HG03175 (cell line): ENCODE measurements around the gene DHRS9.
"Not testable (repeated sequence)": the region's sequence is repeated elsewhere in the genome, so short reads cannot be mapped to it uniquely, and the experiment has no call there.

Experiments
- ATAC-seq: cut with Tn5 transposase; IDR thresholded peaks from one replicate; pipeline ENCODE4 v1.9.1; 2021; ENCODE audit warnings: mild to moderate bottlenecking, moderate library complexity; ENCODE audit not compliant: unreplicated experiment

DHRS9 gene

DNA sequence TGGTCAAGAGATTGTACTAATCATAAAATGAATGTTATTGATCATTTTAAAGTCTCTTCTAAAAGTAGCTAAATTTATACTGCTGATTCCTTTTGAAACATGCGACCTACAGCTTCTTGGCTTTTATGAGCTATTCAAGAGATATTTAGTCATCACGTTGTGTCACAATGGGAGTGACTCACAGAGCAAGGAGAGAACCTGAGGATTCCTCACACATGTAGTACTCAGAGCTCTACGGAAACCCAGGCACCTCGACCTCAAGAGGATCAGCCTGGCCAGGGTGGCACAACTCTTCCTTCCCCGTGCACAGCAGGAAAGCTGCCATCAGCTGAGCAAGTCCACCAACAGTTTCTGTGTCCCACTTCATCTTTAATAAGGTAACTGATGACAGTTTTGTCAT lies at the start of gene DHRS9:
TSS of gene DHRS9 (plus strand) at position 223 of the 400 bp plus-strand sequence. CDS start 12,019 bp downstream, outside the sequence.
- no peak for ATAC-seq

GRCh38 chr2:169023161-169023560 lies 46.2 kb upstream of the DHRS9 start:
- ATAC-seq, result no peak

- ATAC-seq, result no peak
Observed at GRCh38 chr2:169026056-169026455, 43.3 kb upstream of the DHRS9 start.

- no peak for ATAC-seq
Observed at GRCh38 chr2:169027234-169027633, 42.1 kb upstream of the DHRS9 start.

GRCh38 chr2:169029341-169029740 lies 40.0 kb upstream of the DHRS9 start:
- no peak for ATAC-seq

DNA sequence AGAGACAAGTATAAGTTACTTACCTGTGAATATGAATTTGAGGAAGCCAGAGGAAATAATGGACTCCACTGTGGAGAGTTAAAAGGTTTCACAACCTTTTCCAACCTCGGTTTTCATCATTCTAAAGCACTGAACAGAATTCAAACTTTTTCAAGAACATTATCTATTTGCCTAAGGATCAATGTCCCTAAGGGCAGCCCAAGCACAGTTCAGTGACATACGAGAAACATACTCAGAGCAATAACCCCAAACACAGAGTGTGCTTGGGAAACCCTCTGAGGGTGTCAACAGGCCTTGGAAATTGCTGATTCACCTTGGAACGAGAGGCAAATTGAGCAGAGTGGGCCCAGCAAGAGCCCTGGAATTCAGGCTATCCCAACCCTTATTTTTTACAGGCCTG lies 38.2 kb upstream of the DHRS9 start, which contains the start of gene ABCB11:
TSS of gene ABCB11 (minus strand) at position 123 of the 400 bp plus-strand sequence. CDS start 13,199 bp downstream, outside the sequence.
- no peak for ATAC-seq

- no peak for ATAC-seq
Observed at GRCh38 chr2:169034256-169034655, 35.1 kb upstream of the DHRS9 start.

GRCh38 chr2:169034984-169035544 lies 34.3 kb upstream of the DHRS9 start:
- ATAC-seq, result no peak

DNA sequence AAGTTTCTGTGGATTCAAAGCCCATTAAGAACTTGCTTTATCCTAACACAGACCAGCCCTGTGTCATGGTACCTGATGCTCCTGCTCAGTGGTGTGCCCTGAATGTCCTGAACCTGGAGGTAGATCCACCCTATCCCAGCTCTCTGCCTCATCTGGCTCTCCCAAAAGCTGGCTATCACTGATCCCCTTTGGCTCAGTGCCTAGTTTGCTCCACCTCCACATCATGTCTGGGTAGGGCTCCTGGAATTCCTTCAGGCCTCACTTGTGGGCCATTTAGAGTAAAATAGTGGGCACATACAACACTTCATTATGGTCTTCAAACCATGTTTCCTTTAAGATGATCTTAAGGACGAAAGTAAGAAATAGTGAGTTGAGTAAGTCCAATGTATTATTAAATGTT lies 33.5 kb upstream of the DHRS9 start:
- ATAC-seq, result no peak

- peak; percentile 64 for ATAC-seq
Observed at GRCh38 chr2:169036736-169037440, 32.5 kb upstream of the DHRS9 start.

DNA sequence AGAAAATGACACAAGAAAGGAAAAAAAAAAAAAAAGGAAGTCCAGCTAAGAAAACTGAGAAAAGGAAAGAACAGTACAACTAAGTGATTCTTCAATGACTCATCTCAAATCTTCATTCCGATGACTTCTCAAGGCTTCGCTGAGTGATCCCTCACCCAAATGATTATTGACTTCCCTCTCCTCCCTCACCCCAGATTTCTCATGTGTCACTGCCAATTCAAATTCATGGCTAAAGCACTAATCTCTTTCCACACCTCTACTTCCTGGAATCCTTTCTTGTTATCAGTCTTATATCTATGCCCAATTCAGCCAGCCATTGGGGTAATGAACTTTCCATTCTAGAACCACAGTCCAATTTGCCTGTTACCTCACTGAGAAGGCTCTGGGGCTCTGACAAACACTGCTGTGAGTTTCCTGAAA lies 31.0 kb upstream of the DHRS9 start:
- peak; percentile 68 for ATAC-seq

DNA sequence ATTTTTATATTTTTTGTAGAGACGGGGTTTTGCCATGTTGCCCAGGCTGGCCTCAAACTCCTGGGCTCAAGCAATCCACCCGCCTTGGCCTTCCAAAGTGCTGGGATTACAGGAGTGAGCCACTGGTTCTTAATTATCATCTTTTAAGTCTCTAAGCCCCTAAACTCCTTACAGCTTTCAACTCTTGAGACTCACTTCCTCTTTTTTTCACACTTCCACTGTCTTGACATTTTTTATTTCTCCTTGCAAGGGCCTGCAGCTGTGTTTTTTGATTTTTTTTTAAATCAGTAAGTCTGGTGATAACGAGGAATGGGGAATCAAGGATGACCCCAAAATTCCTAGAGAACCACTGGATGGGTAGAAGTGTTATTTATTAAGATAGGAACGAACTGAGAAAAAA lies 29.7 kb upstream of the DHRS9 start:
- ATAC-seq, result no peak

GRCh38 chr2:169041594-169041993 lies 27.8 kb upstream of the DHRS9 start:
- no peak for ATAC-seq

DNA sequence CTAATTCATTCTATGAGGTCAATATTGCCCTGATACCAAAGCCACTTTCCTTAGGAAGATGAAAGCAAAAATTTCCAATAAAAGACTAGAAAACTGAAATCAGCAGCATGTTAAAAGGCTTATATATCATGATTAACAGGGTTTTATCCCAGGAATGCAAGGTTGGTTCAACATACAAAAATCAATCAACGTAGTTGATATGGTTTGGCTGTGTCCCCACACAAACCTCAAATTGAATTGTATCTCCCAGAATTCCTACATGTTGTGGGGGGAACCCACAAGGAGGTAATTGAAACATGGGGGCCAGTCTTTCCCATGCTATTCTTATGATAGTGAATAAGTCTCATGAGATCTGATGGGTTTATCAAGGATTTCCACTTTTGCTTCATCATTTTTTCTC lies 26.5 kb upstream of the DHRS9 start:
- no peak for ATAC-seq

DNA sequence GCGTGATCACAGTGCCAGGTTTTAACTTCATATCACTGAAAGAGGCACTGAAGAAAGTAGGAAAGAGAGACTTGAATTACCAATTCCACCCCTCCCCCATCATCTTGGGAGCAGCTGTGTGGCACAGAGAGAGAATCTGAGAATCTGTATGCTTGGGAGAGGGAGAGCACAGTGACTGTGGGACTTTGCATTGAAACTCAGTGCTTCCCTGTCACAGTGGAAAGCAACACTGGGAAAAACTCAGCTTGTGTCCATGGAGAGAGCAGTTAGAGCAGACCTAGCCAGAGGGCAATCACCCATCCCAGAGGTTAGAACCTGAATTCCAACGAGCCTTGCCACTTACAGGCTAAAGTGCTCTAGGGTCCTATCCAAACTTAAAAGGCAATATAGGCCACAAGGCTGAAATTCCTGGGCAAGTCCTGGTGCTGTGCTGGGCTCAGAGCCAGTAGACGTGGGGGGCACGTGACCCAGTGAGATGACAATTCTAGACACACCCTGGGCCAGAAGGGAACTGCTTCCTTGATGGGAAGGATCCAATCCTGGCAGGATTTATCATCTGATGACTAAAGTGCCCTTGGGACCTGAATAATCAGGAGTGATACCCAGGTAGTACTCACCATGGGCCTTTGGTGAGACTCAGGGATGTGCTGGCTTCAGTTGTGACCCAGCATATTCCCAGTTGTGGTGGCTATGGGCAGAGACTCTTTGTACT lies 22.8 kb upstream of the DHRS9 start:
- ATAC-seq, result no peak

GRCh38 chr2:169047256-169048250 lies 21.8 kb upstream of the DHRS9 start:
- no peak for ATAC-seq

GRCh38 chr2:169049142-169049541 lies 20.2 kb upstream of the DHRS9 start:
- no peak for ATAC-seq

DNA sequence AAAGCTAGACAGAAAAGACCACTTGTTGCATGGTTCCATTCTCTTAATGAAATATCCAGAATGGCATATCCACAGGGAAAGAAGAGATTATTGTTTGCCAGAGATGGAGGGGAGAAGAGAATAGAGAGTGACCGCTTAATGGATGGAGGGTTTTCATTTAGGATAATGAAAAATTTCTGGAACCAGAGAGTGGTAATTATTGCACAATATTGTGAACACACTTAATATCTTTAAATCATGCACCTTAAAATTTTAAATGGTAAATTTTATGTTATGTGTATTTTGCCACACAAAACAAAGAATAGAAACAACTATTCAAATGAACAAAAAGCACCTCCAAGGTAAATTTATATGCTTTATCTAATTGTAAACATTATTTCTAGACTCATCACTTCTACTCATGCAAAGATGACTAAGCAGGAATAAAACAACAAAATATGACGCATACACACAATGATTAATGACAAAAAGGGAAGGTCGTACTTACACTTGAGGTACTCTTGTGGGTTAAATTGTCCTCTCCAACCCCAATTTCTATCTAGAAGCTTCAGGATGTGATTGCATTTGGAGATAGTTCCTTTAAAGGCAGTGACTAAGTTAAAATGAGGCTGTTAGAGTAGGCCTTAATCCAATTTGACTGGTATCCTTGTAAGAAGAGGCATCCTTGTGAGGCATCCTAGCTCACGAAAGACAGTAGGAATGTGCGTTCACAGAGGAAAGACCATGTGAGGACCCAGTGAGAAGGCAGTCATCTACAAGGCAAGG lies 18.7 kb upstream of the DHRS9 start:
- no peak for ATAC-seq

- not testable (repeated sequence) for ATAC-seq
Observed at GRCh38 chr2:169054575-169054974, 14.8 kb upstream of the DHRS9 start.

DNA sequence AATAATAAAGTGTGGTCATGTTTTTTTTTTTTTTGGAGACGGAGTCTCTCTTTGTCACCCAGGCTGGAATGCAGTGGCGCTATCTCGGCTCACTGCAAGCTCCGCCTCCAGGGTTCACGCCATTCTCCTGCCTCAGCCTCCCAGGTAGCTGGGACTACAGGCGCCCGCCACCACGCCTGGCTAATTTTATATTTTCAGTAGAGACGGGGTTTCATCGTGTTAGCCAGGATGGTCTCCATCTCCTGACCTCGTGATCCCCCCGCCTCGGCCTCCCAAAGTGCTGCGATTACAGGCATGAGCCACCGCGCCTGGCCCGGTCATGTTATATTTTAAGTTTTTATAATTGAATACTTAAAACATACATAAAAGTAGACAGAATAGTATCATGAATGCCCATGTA lies 5.2 kb upstream of the DHRS9 start:
- not testable (repeated sequence) for ATAC-seq
